ENCODE measurements around the gene IGFBP1. TPM values are rescaled to one million over a fixed set of nuclear protein-coding genes. Genes with fewer than 3 reads are reported as not detected.

IGFBP1 gene
- polyA plus RNA-seq, 2 of the 4 experiments (the other 2 are of a cell fraction), result 4.4 to 8.4 TPM

DNA sequence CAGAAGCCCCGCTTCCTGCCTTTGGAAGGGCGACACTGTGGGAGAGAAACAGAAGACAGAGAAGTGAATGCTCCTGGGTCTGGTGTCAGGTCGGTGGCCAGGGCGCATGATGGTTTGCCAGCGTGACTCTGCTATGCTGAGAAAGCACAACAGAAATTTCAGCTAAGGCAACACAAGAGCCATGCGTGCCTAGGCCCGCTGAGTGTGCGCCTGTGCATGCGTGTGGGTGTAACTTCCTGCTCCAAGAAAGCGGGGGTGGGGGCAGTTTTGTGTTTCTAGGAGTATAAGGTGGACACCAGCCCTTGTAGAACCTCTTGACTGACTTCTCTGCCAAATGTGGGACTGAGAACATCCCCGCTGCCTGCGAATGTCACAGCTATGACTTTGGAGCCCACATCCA is 26.6 kb downstream of the IGFBP1 start:
- DNase-seq (ENCODE audit: low read depth in 1 of 2, low spot score in 1 of 2), result no peak
- H3K4me3 ChIP-seq, result no peak overlapping the region
- FAIRE-seq, result no peak
- WGBS (ENCODE audit: missing lambda C conversion rate), result 95% methylated on average over 12 of the region's 12 CpGs
- ChIA-PET CTCF (interaction anchor here (1.3 to 11.7 kb wide), 6 partner anchors 8 to 1339 kb away, joined by 4 to 285 read pairs (median 133); no protein-coding TSS in a partner anchor), POLR2A (no interaction called here)
- no peak overlapping the region for H3K4me2 ChIP-seq
- no peak overlapping the region for H3K27ac ChIP-seq
- no peaks in the 10 kb centered on the region for H3K9me3 ChIP-seq
- ATAC-seq, result no peak
- peaks cover 25% of the 10 kb centered on the region; the same call in 2 of the 3 replicates for H3K4me1 ChIP-seq
- TF ChIP-seq HDAC2 (IDR thresholded peaks at IDR 0.05), result no peak
- TF ChIP-seq, protein P1, sequence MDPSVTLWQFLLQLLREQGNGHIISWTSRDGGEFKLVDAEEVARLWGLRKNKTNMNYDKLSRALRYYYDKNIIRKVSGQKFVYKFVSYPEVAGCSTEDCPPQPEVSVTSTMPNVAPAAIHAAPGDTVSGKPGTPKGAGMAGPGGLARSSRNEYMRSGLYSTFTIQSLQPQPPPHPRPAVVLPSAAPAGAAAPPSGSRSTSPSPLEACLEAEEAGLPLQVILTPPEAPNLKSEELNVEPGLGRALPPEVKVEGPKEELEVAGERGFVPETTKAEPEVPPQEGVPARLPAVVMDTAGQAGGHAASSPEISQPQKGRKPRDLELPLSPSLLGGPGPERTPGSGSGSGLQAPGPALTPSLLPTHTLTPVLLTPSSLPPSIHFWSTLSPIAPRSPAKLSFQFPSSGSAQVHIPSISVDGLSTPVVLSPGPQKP (IDR thresholded peaks at IDR 0.05; ENCODE audit: low read depth, low read length), result no peak
- no peak for TF ChIP-seq GATA3 (IDR thresholded peaks at IDR 0.05; ENCODE audit: borderline replicate concordance)
- no peak for TF ChIP-seq KDM5A (IDR thresholded peaks at IDR 0.05)
- TF ChIP-seq EHF (CRISPR knock-in tag; IDR thresholded peaks at IDR 0.05), result no peak
- TF ChIP-seq PHF8 (IDR thresholded peaks at IDR 0.05; ENCODE audit: borderline replicate concordance, low read depth), result no peak
- no peak for TF ChIP-seq ZSCAN20 (CRISPR knock-in tag; IDR thresholded peaks at IDR 0.05)
- no peak for TF ChIP-seq HOXB13 (CRISPR knock-in tag; IDR thresholded peaks at IDR 0.05; ENCODE audit: low read depth)

- ATAC-seq, result no peak
- Histone ChIP-seq H3K27ac (no peak overlapping the region), H3K4me2 (no peak overlapping the region), H3K4me3 (no peak overlapping the region), H3K4me1 (peaks cover 25% of the 10 kb centered on the region; the same call in 2 of the 3 replicates), H3K9me3 (no peaks in the 10 kb centered on the region)
- no peak for FAIRE-seq
- ChIA-PET POLR2A (no interaction called here), CTCF (interaction anchor here (0.6 to 11.7 kb wide), 10 partner anchors 8 to 1340 kb away, joined by 4 to 285 read pairs (median 14); no protein-coding TSS in a partner anchor)
- no peak for TF ChIP-seq RCOR1 (IDR thresholded peaks at IDR 0.05; ENCODE audit: low read depth, low read length)
- no peak for TF ChIP-seq CBX8 (IDR thresholded peaks at IDR 0.05)
- TF ChIP-seq, protein P2, sequence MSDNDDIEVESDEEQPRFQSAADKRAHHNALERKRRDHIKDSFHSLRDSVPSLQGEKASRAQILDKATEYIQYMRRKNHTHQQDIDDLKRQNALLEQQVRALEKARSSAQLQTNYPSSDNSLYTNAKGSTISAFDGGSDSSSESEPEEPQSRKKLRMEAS (IDR thresholded peaks at IDR 0.05), result no peak
- no peak for DNase-seq (ENCODE audit: low read depth in 1 of 2, low spot score in 1 of 2)
- WGBS (ENCODE audit: missing lambda C conversion rate), result 87% methylated on average over 3 of the region's 3 CpGs
Observed at GRCh38 chr7:45915606-45916005, 27.3 kb downstream of the IGFBP1 start.

DNA sequence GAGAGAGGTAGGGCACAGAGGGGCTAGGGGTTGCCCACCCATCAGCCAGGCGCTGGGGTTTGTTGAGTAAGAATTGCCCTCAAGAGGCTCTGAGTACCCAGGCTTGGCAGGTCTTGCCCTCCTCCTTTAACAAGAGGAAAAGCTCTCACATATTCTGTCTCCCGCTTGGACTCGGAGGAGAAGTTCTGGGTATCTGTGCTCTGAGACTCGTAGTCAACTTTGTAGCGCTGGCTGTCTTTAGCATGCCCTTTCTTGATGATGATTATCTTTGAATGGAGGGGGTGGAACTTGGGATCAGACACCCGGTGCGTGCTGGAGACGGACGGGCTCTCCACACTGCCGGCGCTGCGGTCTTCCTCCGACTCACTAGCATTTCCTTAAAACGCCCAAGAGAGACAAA is 28.8 kb downstream of the IGFBP1 start:
- Histone ChIP-seq H3K4me2 (peak overlapping the region; percentile 72; the same call in 1 of the 3 replicates), H3K27ac (no peak overlapping the region), H3K4me1 (peaks cover 32% of the 10 kb centered on the region), H3K9me3 (no peaks in the 10 kb centered on the region), H3K4me3 (no peak overlapping the region)
- ATAC-seq (no peak), DNase-seq (ENCODE audit: low read depth in 1 of 2, low spot score in 1 of 2) (no peak), FAIRE-seq (no peak)
- ChIA-PET CTCF (interaction anchor here (0.7 to 11.7 kb wide), 30 partner anchors 9 to 1341 kb away, joined by 3 to 285 read pairs (median 4); no protein-coding TSS in a partner anchor), POLR2A (no interaction called here)
- 69% methylated on average over 14 of the region's 14 CpGs for WGBS (ENCODE audit: missing lambda C conversion rate)
- TF ChIP-seq, protein P2 (IDR thresholded peaks at IDR 0.05), result no peak
- TF ChIP-seq PHF8 (IDR thresholded peaks at IDR 0.05; ENCODE audit: borderline replicate concordance, low read depth) (no peak), RFX5 (IDR thresholded peaks at IDR 0.05) (no peak), EHMT2 (IDR thresholded peaks at IDR 0.05; ENCODE audit: low read depth) (no peak), HOXA7 (CRISPR knock-in tag; IDR thresholded peaks at IDR 0.05) (no peak), EHF (CRISPR knock-in tag; IDR thresholded peaks at IDR 0.05) (no peak), GATA3 (IDR thresholded peaks at IDR 0.05; ENCODE audit: borderline replicate concordance) (no peak), ZSCAN20 (CRISPR knock-in tag; IDR thresholded peaks at IDR 0.05) (no peak), RNF2 (IDR thresholded peaks at IDR 0.05; ENCODE audit: borderline replicate concordance, low read depth) (no peak), NR3C1 (IDR thresholded peaks at IDR 0.05) (no peak), HDAC2 (IDR thresholded peaks at IDR 0.05) (no peak)
- TF ChIP-seq, protein P3, sequence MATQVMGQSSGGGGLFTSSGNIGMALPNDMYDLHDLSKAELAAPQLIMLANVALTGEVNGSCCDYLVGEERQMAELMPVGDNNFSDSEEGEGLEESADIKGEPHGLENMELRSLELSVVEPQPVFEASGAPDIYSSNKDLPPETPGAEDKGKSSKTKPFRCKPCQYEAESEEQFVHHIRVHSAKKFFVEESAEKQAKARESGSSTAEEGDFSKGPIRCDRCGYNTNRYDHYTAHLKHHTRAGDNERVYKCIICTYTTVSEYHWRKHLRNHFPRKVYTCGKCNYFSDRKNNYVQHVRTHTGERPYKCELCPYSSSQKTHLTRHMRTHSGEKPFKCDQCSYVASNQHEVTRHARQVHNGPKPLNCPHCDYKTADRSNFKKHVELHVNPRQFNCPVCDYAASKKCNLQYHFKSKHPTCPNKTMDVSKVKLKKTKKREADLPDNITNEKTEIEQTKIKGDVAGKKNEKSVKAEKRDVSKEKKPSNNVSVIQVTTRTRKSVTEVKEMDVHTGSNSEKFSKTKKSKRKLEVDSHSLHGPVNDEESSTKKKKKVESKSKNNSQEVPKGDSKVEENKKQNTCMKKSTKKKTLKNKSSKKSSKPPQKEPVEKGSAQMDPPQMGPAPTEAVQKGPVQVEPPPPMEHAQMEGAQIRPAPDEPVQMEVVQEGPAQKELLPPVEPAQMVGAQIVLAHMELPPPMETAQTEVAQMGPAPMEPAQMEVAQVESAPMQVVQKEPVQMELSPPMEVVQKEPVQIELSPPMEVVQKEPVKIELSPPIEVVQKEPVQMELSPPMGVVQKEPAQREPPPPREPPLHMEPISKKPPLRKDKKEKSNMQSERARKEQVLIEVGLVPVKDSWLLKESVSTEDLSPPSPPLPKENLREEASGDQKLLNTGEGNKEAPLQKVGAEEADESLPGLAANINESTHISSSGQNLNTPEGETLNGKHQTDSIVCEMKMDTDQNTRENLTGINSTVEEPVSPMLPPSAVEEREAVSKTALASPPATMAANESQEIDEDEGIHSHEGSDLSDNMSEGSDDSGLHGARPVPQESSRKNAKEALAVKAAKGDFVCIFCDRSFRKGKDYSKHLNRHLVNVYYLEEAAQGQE (IDR thresholded peaks at IDR 0.05), result no peak
